ENCODE measurements around the gene NID1.

DNA sequence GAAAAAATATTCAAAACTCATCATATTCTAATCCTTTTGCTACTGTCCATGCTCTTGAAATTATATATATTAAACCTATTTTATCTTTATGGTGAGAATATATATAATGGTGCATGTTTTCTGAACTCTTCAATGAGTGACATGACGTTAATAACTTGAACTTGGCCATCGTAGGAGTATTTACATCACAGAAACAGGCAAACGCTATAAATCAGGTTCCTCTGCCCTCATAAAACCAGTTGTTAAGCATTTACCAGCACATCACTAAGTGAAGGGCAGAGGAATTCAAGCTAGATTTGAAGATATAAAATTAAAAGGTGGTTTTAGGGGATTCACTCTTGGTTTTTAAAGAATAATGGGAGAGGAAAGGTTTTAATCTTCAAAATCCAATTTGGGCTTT is 20.5 kb downstream of the NID1 start:
- TF ChIP-seq YY1 (IDR thresholded peaks at IDR 0.05; ENCODE audit: low read depth) (no peak), ZBTB7A (IDR thresholded peaks at IDR 0.05; ENCODE audit: low read depth) (no peak), FOXM1 (IDR thresholded peaks at IDR 0.05; ENCODE audit: borderline replicate concordance, low read depth) (no peak)
- TF ChIP-seq, protein P1, sequence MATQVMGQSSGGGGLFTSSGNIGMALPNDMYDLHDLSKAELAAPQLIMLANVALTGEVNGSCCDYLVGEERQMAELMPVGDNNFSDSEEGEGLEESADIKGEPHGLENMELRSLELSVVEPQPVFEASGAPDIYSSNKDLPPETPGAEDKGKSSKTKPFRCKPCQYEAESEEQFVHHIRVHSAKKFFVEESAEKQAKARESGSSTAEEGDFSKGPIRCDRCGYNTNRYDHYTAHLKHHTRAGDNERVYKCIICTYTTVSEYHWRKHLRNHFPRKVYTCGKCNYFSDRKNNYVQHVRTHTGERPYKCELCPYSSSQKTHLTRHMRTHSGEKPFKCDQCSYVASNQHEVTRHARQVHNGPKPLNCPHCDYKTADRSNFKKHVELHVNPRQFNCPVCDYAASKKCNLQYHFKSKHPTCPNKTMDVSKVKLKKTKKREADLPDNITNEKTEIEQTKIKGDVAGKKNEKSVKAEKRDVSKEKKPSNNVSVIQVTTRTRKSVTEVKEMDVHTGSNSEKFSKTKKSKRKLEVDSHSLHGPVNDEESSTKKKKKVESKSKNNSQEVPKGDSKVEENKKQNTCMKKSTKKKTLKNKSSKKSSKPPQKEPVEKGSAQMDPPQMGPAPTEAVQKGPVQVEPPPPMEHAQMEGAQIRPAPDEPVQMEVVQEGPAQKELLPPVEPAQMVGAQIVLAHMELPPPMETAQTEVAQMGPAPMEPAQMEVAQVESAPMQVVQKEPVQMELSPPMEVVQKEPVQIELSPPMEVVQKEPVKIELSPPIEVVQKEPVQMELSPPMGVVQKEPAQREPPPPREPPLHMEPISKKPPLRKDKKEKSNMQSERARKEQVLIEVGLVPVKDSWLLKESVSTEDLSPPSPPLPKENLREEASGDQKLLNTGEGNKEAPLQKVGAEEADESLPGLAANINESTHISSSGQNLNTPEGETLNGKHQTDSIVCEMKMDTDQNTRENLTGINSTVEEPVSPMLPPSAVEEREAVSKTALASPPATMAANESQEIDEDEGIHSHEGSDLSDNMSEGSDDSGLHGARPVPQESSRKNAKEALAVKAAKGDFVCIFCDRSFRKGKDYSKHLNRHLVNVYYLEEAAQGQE (IDR thresholded peaks at IDR 0.05; ENCODE audit: low read depth), result no peak
- TF ChIP-seq, protein P2, sequence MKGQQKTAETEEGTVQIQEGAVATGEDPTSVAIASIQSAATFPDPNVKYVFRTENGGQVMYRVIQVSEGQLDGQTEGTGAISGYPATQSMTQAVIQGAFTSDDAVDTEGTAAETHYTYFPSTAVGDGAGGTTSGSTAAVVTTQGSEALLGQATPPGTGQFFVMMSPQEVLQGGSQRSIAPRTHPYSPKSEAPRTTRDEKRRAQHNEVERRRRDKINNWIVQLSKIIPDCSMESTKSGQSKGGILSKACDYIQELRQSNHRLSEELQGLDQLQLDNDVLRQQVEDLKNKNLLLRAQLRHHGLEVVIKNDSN (IDR thresholded peaks at IDR 0.05), result no peak
